Hematopoietic multipotent progenitor cell treated with erythropoietin and hydrocortisone succinate and interleukin-3 and kit ligand, for 6 days (in vitro differentiated cells): Measurements from ENCODE around the gene GLRX3.
"Not testable (repeated sequence)": the region's sequence is repeated elsewhere in the genome, so short reads cannot be mapped to it uniquely, and the experiment has no call there.

ENCODE experiments used
- DNase-seq: peaks from one replicate; pipeline ENCODE4 v3.0.0-alpha.2; 2015

GLRX3 gene

DNA sequence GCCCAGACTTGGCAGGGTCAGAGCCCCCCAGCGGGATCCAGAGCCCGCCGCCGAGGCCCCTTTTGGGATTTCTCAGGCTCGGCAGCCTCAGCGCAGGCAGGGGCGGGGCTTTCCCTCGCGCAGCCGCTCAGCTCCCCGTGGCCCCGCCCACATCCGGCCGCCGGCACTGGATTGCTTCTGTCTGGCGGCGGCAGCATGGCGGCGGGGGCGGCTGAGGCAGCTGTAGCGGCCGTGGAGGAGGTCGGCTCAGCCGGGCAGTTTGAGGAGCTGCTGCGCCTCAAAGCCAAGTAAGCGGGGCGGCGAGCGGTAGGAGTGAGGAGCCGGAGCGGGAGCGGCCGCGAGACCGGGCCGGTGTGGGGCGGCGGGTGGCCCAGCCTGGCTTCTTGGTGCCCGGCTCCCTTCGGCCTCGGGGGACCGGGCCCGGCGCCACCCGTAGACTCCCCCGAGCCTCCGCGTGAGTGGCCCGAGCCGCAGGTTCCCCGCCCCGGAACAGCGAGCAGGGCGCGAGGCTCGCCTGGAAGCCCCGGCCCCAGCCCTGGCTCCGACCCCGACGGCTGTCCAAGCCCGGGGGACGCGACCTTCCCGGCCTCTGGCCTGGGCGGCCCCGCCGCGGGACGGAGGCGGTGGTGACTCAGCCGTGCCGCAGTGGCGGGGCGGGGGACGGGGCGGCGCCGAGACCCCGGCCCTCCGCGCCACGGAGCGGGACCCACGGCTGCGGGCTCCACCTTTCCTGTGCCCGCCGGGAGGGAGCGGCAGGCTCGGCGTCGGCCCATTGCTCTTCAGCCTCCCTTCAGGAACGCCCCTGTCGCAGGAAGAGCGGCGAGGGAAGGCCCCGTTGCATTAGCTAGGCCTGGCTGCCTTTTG is at the start of gene GLRX3:
TSS of gene GLRX3 (plus strand) at position 166 of the 864 bp plus-strand sequence. CDS start at position 196, 30 bp downstream.
- peak; percentile 91 for DNase-seq

DNA sequence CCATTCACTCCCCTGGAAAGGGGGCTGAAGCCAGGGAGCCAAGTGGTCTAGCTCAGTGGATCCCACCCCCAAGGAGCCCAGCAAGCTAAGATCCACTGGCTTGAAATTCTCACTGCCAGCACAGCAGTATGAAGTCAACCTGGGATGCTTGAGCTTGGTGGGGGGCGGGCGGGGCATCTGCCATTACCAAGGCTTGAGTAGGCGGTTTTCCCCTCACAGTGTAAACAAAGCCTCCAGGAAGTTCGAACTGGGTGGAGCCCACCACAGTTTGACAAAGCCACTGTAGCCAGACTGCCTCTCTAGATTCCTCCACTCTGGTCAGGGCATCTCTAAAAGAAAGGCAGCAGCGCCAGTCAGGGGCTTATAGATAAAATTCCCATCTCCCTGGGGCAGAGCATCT is 45.6 kb upstream of the GLRX3 start:
- DNase-seq, result not testable (repeated sequence)

DNA sequence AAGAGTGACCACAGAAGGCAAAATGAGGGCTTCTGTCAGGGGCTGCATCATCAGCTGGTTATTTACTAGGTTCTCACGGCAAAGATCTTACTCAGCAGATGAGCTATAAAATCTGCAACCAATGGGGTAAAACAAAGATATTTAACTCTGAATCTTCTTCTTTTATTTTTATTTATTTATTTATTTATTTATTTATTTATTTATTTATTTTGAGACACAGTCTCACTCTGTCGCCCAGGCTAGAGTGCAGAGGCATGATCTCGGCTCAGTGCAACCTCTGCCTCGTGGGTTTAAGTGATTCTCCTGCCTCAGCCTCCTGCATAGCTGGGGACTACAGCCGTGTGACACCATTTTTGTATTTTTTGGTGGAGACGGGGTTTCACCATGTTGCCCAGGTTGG is 36.8 kb upstream of the GLRX3 start:
- no peak for DNase-seq

DNA sequence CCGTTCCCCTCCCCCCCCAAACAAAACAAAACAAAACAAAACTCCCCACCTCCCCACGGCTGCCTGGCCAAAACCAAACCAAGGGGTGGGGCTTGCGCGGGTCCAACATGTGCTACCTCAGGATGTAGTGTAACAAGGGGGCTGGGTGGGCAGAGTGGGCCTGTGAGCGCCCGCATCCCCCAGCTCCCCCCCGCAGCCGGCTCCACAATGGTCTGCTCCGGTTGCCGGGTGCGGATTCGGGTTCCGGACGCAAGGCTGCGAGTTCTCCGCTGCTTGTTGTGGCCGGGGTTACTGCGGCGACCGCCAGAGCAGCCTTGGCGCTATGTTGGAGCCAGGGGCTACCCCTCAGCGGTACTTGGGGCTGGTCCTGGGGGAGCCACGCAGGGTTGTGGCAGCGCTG is 30.5 kb upstream of the GLRX3 start:
- DNase-seq, result no peak

DNA sequence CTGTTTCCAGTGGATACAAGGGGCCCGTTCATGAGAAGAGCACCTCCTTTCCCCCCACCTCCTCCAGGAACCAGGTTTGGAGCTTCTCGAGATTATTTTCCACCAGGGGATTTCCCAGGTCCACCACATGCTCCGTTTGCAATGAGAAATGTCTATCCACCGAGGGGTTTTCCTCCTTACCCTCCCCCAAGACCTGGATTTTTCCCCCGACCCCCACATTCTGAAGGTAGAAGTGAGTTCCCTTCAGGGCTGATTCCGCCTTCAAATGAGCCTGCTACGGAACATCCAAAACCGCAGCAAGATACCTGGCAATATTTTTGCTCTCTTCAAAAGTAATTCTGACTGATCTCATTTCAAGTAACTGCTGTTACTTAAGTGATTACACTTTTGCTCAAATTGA is 28.0 kb upstream of the GLRX3 start:
- not testable (repeated sequence) for DNase-seq

DNA sequence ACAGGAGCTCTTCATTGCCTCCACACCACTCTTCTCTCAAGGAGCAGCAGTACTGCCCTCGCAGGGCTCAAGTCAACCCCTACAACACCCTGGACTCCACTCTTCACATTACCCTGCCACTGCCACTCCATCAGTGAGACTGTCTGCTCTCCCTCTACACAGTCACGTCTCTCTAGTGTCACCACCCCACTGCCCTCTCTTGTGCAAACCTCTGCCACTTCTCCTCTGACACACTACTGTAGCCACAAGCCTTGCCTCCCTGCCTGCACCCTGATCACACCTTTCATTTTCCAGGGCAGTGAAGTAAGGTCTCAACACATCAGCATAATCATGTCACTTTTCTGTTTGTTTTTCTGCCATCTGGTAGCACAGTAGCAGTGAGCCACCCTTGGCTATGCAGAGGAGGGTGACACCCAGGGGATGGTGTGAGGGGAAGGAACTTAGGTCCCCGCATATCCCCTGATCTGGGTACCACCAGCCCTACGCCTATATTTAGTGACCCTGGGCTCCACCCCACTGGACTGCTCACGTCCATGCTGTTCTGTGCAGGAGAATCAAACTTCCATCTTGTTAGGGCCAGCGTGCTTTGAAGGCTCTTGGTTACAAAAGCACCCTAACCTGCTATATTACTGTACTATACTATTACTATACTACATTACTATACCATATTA is 27.1 kb upstream of the GLRX3 start:
- DNase-seq, result peak; percentile 21

DNA sequence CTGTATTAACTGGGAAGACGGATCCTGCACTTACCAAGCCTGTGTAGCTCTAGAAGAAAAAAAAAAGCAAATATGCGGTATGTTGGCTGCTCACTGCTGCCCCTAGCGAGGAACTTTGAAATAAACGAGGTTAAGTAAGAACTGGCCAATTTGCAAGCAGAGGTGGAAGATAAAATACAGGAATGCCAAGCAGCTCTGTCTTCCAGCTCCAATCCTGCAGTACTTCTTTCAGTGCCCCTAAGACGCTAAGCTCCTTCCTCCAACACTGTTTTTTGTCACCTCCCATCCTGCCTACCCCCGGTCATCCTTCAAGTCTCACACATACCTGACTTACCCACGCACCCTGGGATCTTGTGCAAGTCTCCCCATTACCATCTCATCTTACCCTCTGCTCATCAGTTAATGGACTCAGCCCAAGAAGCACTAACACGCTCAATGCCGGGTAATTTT is 26.4 kb upstream of the GLRX3 start:
- peak; percentile 91 for DNase-seq

DNA sequence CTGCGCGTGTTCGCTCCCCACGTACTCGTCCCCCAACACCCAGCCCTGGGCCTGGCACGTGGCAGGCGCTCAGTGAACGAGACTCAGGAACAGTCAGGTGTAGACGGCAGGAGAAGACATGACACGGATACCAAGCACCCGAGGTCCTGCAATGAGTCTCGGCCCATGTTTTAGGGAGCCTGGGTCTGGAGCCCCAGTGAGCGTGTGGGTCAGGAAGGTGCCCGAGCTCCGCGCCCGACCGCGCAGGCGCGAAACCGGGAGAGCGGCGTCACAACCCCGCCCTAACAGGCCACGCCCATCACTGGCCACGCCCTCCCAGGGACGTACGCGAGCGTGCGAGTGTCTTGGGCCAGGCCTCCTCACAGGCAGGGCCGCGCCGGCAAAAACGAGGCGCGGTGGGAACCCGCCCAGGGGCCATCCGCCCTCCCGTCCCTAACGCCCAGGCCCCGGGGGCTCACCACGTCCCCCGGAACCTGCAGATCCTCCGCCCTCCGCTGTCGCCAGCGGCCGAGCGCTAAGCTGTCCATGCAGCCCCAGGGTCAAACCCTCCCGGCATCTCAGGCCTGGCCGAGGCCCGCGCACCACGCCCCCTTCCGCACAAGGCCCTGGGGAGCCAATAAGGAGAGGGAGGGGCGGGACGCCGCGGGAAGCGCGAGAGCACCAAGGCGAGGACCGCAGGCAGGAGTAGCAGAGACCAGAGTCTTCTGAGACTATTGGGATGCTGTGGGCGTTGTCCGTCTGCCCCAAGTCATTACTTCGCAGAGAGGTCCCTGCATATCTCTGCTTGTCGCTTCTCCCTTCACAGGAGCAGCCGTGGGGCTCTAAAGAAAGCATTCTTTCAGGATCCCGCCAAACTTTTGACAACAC is 25.7 kb upstream of the GLRX3 start, which contains the start of gene C10orf143:
TSS of gene C10orf143 (minus strand) at position 585 of the 867 bp plus-strand sequence. CDS start at position 527, 58 bp downstream.
- DNase-seq, result peak; percentile 96

DNA sequence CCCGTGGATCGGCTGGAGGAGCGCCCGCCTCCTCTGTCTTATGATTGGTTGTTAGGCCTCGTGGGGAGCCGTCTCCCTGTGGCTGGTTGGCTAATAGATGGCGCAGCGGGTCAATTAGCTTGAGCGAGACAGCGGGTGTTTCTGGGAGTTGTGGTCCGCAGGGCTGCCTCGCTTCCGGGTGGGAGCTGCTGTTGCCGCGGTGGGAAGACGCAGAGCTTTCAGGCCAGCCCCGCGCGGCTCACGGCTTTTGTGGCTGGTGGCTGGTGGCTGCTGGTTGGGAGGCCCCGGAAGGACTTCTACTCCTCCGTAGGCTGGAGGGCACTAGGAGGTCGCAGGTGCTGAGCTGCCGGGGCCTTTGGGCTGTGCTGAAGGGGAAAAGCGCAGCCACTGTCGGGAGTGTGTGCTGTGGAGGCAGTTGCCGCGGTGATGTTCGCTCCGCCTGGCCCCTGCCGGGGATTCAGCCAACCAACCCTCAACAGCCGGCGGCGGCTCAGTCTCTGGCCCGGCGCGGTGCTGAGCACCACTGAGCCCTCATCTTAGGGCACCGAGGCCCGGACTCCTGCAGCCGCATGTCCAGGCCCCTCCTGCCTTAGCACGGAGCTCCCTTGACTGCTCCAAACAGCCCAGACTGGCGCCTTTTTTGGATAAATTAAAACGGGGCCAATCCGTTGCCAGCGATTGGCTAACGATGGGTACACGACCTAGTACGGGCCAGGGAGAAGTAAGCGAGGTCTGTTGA is 24.9 kb upstream of the GLRX3 start:
- DNase-seq, result peak; percentile 99

DNA sequence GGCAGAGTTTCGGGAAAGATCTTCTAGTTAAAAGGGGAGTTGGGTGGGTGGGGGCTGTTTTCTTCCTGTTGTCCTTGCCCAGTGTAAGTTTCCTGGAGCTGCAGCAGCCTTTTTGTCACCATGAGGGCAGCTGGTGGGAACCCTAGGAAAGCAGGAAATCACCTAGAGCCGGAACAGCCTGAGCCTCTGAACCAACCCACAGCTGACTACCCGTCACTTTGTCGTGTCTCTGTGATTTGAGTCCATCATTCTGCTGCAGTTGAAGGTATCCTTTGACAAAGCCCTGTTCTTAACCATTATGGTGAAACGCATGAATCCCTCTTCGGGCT is 24.4 kb upstream of the GLRX3 start:
- no peak for DNase-seq

DNA sequence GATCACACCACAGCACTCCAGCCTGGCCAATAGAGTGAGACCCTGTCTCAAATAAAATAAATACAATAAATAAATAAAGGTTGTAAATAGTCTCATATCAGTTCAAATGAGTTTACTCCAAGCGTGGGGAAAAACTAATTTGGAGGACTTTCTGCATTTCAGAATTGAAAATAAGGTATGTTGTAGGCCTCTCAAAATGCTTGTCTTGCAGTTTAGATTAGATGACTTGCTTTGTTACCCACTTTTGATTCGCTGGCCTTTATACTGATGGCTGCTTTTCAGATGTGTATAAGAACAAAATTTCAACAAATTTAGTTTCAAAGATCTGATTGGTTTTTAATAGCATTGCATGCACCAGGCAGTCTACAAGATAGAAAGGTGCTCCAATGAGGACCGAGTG is 23.4 kb upstream of the GLRX3 start:
- DNase-seq, result no peak

DNA sequence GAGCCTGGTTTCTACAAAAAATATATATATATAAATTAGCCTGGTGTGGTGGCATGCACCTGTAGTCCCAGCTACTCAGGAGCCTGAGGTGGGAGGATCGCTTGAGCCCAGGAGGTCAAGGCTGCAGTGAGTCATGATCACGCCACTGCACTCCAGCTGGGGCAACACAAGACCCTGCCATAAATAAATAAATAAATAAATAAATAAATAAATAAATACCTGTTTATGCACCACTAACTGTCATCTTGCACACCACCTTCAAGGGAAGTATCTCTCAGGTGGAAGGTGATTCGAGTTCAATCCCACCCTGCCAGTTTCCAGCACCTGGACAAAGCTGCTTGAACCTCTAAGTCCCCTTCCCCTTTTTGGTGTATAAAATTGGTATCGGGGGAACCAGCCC is 19.2 kb upstream of the GLRX3 start:
- not testable (repeated sequence) for DNase-seq

DNA sequence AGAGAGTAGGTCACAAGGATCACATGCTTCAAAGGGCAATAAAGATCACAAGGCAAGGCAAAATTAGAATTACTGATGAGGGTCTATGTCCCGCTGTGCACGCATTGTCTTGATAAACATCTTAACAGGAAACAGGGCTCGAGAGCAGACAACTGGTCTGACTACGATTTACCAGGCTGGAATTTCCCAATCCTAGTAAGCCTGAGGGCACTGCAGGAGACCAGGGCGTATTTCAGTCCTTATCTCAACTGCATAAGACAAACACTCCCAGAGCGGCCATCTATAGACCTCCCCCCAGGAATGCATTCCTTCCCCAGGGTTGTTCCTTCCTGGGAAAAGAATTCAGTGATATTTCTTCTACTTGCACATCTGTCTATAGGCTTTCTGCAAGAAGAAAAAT is 18.7 kb upstream of the GLRX3 start:
- DNase-seq, result not testable (repeated sequence)

DNA sequence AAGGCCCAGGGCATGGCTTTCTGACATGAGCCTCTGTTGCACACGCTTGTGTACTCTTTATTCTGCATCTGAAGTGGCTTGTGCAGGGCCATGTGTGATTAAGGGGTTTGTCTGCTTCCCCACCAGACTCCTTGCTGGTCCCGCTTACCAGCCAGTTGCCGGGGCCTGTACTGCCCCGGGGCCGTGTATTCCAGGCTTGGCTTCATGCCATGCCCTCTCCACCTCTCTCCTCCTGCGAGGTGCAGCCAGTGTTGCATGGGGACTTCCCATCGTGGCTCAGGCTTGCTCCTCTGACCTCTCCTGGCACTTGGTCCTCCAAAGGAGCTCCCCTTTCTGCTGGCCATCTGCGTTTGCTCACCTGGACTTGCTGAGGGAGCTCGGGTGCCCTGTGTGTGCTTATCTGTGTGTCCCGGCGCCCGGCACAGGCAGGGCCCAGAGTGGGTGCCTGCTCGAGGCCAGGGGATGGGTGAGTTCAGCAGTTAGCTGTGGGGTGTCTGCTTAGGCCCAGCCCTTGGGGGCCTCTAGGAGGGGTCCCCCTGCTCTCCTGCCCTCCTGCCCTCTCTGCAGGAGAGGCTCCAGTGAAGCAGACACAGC is 14.6 kb upstream of the GLRX3 start:
- no peak for DNase-seq

DNA sequence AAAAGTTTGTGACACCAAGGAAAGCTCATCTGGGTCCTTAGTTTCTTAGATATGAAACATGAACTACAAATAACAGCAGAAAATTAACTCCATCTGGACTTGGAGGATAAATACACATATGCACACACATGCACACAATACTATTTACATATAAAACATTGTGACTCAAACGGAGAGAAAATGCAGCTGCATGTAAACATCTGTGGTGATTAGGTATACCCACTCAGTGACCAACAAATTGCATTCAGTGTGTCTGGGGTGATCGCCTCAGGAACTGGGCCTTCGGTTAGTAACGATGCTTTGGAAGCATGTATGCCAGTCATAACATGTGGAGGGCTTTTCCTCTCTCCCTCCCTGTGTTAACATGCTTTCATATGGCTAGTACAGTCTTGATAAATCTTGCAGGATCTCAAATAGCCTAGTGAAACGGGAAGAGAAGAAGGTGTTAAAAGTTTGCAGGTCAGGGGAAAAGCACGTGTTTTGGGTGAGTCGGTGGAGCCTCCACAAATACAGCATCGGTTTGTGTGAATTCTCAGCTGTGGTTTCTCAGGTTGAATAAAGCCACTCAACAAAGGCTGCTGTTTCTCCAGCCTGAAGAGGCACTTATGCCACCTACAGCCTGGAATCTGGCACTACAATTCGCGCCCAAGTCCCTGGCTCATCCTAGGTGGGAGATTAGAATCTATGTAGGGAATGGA is 8.7 kb upstream of the GLRX3 start:
- DNase-seq, result peak; percentile 78

DNA sequence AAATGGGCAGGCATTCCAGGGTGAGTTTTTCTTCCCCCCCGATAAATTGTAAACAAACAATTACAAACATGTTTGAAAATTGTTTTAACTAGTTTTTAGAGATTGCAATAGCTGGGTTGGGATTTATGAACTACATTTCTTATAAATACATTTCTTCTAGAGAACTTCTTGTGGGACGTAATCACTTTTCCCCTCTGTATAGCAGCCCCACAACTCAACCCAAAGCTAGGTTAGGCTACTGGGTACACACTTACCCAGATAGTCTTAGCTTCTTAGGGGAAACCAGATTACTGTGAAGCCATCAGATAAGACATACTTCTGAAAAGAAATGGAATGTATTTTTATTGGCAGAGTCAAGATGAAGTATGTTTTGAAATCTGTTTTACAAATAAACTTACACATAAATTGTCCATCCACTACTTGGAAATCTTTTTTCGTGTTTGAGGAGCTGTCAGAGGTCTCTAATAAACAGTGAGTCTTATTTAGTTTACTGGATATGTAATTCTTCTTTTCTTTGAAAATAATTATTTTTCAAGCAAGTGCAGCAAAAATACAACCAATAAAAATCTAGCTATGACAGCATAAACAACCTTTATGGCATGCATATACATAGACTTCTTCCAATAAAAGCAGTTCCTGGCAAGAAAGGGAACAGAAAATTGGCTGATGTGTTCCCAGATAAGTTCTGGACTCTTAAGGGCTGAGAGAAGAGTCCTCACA is 8.0 kb upstream of the GLRX3 start:
- no peak for DNase-seq

DNA sequence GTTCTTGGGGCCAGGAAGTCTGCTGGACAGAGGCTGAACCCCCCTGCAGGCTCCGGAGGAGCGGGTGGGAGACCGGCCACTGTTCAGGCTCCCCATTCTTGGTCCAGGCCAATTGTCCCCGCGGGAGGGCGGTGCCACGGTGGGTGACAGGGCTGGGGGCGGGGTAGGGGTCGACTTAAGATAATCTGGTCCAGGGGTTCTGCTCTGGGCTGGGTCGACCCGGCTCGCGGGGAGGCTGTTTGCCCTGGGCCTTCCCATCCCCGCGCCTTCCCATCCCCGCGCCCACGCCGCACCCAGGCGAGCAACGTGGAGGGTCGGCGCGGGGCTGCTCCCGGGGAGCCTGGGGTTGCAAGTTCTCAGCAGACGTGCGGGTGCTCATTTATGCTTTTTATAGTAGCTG is 7.3 kb upstream of the GLRX3 start:
- no peak for DNase-seq

DNA sequence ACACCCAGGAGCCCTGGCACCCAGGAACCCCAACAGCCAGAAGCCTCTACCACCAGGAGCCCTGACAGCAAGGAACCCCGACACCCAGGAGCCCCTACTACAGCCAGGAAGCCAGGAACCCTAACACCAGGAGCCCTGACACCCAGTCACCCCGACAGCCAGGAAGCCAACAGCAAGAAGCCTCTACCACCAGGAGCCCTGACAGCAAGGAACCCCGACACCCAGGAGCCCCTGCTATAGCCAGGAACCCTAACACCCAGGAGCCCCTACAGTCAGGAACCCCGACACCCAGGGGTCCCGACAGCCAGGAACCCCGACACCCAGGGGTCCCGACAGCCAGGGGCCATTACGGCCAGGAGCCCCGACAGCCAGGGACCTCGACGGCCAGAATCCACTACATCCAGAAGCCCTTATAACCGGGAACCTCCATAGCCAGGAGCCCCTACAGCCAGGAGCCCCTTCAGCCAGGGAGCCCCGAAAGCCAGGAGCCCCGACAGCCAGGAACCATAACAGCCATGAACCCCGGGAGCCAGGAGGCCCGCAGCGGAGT is 440 bp upstream of the GLRX3 start:
- DNase-seq, result no peak

DNA sequence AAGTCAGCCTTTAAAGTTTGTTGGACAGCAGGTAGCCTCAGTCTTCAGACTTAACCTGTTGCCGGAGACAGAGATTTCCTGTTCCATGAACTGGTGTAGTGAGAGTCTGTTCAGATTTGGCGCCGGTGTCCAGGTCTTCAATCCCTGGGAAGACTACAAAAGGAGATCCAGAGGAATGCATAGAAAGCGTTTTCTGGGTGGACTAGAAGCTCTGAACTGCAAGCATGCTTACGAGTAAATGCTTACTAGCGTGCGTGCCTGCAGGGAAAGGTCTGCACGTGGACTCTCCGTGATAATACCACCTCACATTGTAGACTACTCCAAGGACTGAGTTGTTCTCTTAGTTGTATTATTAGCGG is 878 bp downstream of the GLRX3 start:
- DNase-seq, result peak; percentile 45

DNA sequence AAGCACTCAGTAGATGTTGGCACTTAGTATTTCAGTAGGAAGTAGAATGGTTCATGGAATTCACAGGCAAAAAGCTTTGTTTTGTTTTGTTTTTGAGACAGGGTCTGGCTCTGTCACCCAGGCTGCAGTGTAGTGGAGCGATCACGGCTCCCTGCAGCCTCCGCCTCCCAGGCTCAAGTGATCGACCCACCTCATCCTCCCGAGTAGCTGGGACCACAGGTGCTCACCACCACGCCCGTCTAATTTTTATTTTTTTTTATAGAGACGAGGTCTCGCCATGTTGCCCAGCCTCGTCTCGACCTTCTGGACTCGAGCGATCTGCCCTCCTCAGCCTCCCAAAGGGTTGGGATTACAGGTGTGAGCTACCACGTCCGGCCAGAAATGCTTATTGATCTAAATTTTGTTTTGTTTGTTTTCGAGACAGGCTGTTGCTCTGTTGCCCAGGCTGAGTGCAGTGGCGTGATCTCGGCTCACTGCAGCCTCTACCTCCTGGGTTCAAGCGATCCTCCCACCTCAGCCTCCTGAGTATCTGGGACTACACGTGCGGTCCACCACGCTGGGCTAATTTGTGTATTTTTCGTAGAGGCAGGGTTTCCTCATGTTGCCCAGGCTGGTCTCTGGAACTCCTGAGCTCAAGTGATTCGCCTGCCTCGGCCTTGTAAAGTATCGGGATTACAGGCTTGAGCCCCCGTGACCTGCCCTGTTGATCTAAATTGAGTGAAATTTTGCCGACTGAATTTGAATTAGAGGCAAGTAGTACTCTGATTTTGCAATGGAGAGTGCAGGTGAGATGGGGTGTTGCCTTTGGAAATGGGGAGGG is 1.7 kb downstream of the GLRX3 start:
- no peak for DNase-seq
